Lower leg skin (tissue), 4 donors: ENCODE measurements around the gene TECPR2. TPM values are rescaled to one million over a fixed set of nuclear protein-coding genes. Genes with fewer than 3 reads are reported as not detected.

Experiments
- DNase-seq, 2 donors: peaks; one replicate each; pipeline ENCODE4 v3.0.0-alpha.2; 2019; ENCODE audit warnings: low spot score in 2 of 2
- H3K4me3 ChIP-seq: fragments of 200-600 bp; sonication (generic); 2 replicates; pipeline ENCODE4 v1.5.1; 2017; ENCODE audit warnings: mild to moderate bottlenecking, low read depth; ENCODE audit not compliant: poor library complexity, severe bottlenecking
- CTCF ChIP-seq, 3 donors: fragments of 450-650 bp; IDR thresholded peaks; one replicate each; pipeline ENCODE4 v1.5.1; 2016; ENCODE audit warnings: antibody characterized with exemption in 3 of 3, mild to moderate bottlenecking in 3 of 3, moderate library complexity in 2 of 3
- POLR2A ChIP-seq, 2 donors: fragments of 450-650 bp; IDR thresholded peaks; one replicate each; pipeline ENCODE4 v1.6.1; 2016 to 2017; ENCODE audit warnings: antibody characterized with exemption in 2 of 2, mild to moderate bottlenecking in 1 of 2, moderate library complexity in 1 of 2
- WGBS, 2 donors: methylation state at CpG; one replicate each; pipeline ENCODE4 v1.1.5; 2018; 5-methylcytosine and 5-hydroxymethylcytosine counted together
- intact Hi-C: fragments of 100-400 bp; cut with DNase I; formaldehyde crosslinking; loops from one replicate; pipeline ENCODE4 v1.15.0; 2023; ENCODE audit warnings: low total_unique reads
- total RNA-seq, 4 donors: library from RNA; depleted of rRNA; stranded (reverse); fragments of >200 nt; gene quantifications; one replicate each; pipeline ENCODE4 v1.1.0, GENCODE V29; 2016

The TECPR2 gene
- total RNA-seq, 4 donors from 2014 or later = 10.8 to 37.8 (median 17.8) TPM

- DNase-seq = no peak
- WGBS, 2 donors = 74 to 76% methylated on average over 8 of the region's 8 CpGs
- no peak for TF ChIP-seq POLR2A (IDR thresholded peaks at IDR 0.05)
- no peak for TF ChIP-seq CTCF (IDR thresholded peaks at IDR 0.05)
- no peak overlapping the region for H3K4me3 ChIP-seq
- intact Hi-C loops = no loop called here
Measured at GRCh38 chr14:102471921-102472790, 109.4 kb downstream of the TECPR2 start.

- WGBS, 2 donors = 42 to 61% methylated on average over 9 of the region's 9 CpGs
- intact Hi-C loops = no loop called here
- TF ChIP-seq POLR2A (IDR thresholded peaks at IDR 0.05) (no peak), CTCF (IDR thresholded peaks at IDR 0.05) (no peak)
- DNase-seq = no peak
- H3K4me3 ChIP-seq = no peak overlapping the region
Measured at GRCh38 chr14:102472791-102473150, 110.0 kb downstream of the TECPR2 start.

GRCh38 chr14:102473559-102473958 is 110.8 kb downstream of the TECPR2 start:
- 96 to 97% methylated on average over 2 of the region's 2 CpGs for WGBS, 2 donors
- TF ChIP-seq CTCF (IDR thresholded peaks at IDR 0.05) = no peak
- no peak for TF ChIP-seq POLR2A (IDR thresholded peaks at IDR 0.05)

GRCh38 chr14:102474934-102475333 is 112.2 kb downstream of the TECPR2 start:
- TF ChIP-seq CTCF (IDR thresholded peaks at IDR 0.05) (no peak), POLR2A (IDR thresholded peaks at IDR 0.05) (no peak)
- WGBS, 2 donors = 62 to 74% methylated on average over 5 of the region's 5 CpGs
- no peak for DNase-seq
- no peak overlapping the region for H3K4me3 ChIP-seq
- intact Hi-C loops = no loop called here

More at GRCh38 chr14:102473559-102473958, 110.8 kb downstream of the TECPR2 start:
- no peak for DNase-seq
- no peak overlapping the region for H3K4me3 ChIP-seq
- intact Hi-C loops = no loop called here

GRCh38 chr14:102479107-102479506 is 116.4 kb downstream of the TECPR2 start:
- TF ChIP-seq CTCF (IDR thresholded peaks at IDR 0.05) (no peak), POLR2A (IDR thresholded peaks at IDR 0.05) (no peak)
- WGBS, 2 donors = 98 to 100% methylated on average over 2 of the region's 2 CpGs
- DNase-seq = no peak

More at GRCh38 chr14:102479107-102479506, 116.4 kb downstream of the TECPR2 start:
- intact Hi-C loops = no loop called here
- H3K4me3 ChIP-seq = no peak overlapping the region
